Thoracic aorta (tissue), 2 donors: ENCODE data around the gene SH3BP1. TPM values are rescaled to one million over a fixed set of nuclear protein-coding genes. Genes with fewer than 3 reads are reported as not detected.

Source experiments
- ATAC-seq: fragments of 150-250 bp; one replicate; pipeline ENCODE4 v1.8.0; 2017; ENCODE audit warnings: low read depth; ENCODE audit not compliant: insufficient number of reproducible peaks, low FRiP score
- DNase-seq: peaks from one replicate; pipeline ENCODE4 v3.0.0-alpha.2; 2020; ENCODE audit warnings: low spot score
- H3K27ac ChIP-seq, 2 donors: fragments of 200-600 bp; sonication (generic); 1 replicate in 1 of 2; 2 replicates in 1 of 2; pipeline ENCODE4 v1.5.1; 2016; ENCODE audit warnings: mild to moderate bottlenecking in 2 of 2, moderate library complexity in 2 of 2
- H3K27me3 ChIP-seq: fragments of 200-600 bp; sonication (generic); replicated peaks from 2 replicates; pipeline ENCODE4 v1.6.0; 2016; ENCODE audit warnings: mild to moderate bottlenecking; ENCODE audit not compliant: insufficient read depth
- H3K36me3 ChIP-seq: fragments of 200-600 bp; sonication (generic); one replicate; pipeline ENCODE4 v1.5.1; 2016
- H3K4me1 ChIP-seq, 2 donors: fragments of 200-600 bp; sonication (generic); 1 replicate in 1 of 2; 2 replicates in 1 of 2; pipeline versions ENCODE4 v1.5.1 to v1.6.0; 2016; ENCODE audit warnings: low read depth in 2 of 2, mild to moderate bottlenecking in 1 of 2; ENCODE audit not compliant: control insufficient read depth in 1 of 2
- H3K4me3 ChIP-seq: fragments of 200-600 bp; sonication (generic); 2 replicates; pipeline ENCODE4 v1.5.1; 2016; ENCODE audit warnings: mild to moderate bottlenecking
- H3K9me3 ChIP-seq: fragments of 200-600 bp; sonication (generic); 2 replicates; pipeline ENCODE4 v1.5.1; 2016
- CTCF ChIP-seq: fragments of 200-600 bp; sonication (generic); IDR thresholded peaks from one replicate; pipeline ENCODE4 v1.5.1; 2019; ENCODE audit warnings: antibody characterized with exemption
- total RNA-seq, 2 donors: library from RNA; depleted of rRNA; stranded (reverse); fragments of >200 nt; gene quantifications; one replicate each; pipeline versions ENCODE4 v1.1.0 to v1.2.3, GENCODE V29; 2016

SH3BP1 gene
- total RNA-seq, 2 donors from 2014 or later: 5.6 to 14.2 TPM

- H3K36me3 ChIP-seq: peaks cover 17% of the 10 kb centered on the region
- ATAC-seq (no peak), DNase-seq (no peak)
- H3K27me3 ChIP-seq: no peaks in the 10 kb centered on the region
- TF ChIP-seq CTCF: no peak
- H3K27ac ChIP-seq: peak overlapping the region; percentile 89
- H3K9me3 ChIP-seq: no peaks in the 10 kb centered on the region
- peaks cover 18 to 23% of the 10 kb centered on the region in 2 donors for H3K4me1 ChIP-seq
- H3K4me3 ChIP-seq: peak overlapping the region; percentile 89
Measured at GRCh38 chr22:37675930-37676735, 36.7 kb downstream of the SH3BP1 start.

- peak; percentile 87 for DNase-seq
- H3K36me3 ChIP-seq: peaks cover 17% of the 10 kb centered on the region
- peak overlapping the region; percentile 89 for H3K4me3 ChIP-seq
- no peaks in the 10 kb centered on the region for H3K27me3 ChIP-seq
- ATAC-seq: peak; percentile 40
- TF ChIP-seq CTCF: no peak
- peak overlapping the region; percentile 89 for H3K27ac ChIP-seq
- no peaks in the 10 kb centered on the region for H3K9me3 ChIP-seq
- peaks cover 18 to 23% of the 10 kb centered on the region in 2 donors for H3K4me1 ChIP-seq
Measured at GRCh38 chr22:37676736-37677492, 37.4 kb downstream of the SH3BP1 start.

GRCh38 chr22:37677493-37677974 lies 38.1 kb downstream of the SH3BP1 start:
- Histone ChIP-seq H3K4me1 (peaks cover 18 to 23% of the 10 kb centered on the region in 2 donors), H3K27me3 (no peaks in the 10 kb centered on the region), H3K9me3 (no peaks in the 10 kb centered on the region), H3K36me3 (peaks cover 17% of the 10 kb centered on the region), H3K4me3 (peak overlapping the region; percentile 89), H3K27ac (peak overlapping the region; percentile 89)
- no peak for DNase-seq
- TF ChIP-seq CTCF: no peak
- ATAC-seq: no peak

GRCh38 chr22:37678372-37678771 lies 38.9 kb downstream of the SH3BP1 start:
- no peaks in the 10 kb centered on the region for H3K27me3 ChIP-seq
- ATAC-seq (no peak), DNase-seq (no peak)
- H3K36me3 ChIP-seq: peaks cover 17% of the 10 kb centered on the region
- peaks cover 18 to 23% of the 10 kb centered on the region in 2 donors for H3K4me1 ChIP-seq
- H3K4me3 ChIP-seq: peak overlapping the region; percentile 89
- no peaks in the 10 kb centered on the region for H3K9me3 ChIP-seq
- peak overlapping the region; percentile 19 to 89 for H3K27ac ChIP-seq
- TF ChIP-seq CTCF: no peak

- H3K4me1 ChIP-seq: peaks cover 9 to 13% of the 10 kb centered on the region in 2 donors
- no peak overlapping the region for H3K4me3 ChIP-seq
- ATAC-seq: no peak
- H3K9me3 ChIP-seq: no peaks in the 10 kb centered on the region
- no peak for DNase-seq
- no peak overlapping the region for H3K27ac ChIP-seq
- peaks cover 17% of the 10 kb centered on the region for H3K36me3 ChIP-seq
- H3K27me3 ChIP-seq: no peaks in the 10 kb centered on the region
- no peak for TF ChIP-seq CTCF
Measured at GRCh38 chr22:37679670-37680069, 40.2 kb downstream of the SH3BP1 start.
